Measurements from ENCODE around the gene HESX1. TPM values are rescaled to one million over a fixed set of nuclear protein-coding genes. Genes with fewer than 3 reads are reported as not detected.

Gene HESX1
- total and polyA plus RNA-seq, 2 of the 8 experiments (the other 6 are each of a cell fraction or from before 2014, with no cell fraction given), result 7.1 to 12.0 TPM

DNA sequence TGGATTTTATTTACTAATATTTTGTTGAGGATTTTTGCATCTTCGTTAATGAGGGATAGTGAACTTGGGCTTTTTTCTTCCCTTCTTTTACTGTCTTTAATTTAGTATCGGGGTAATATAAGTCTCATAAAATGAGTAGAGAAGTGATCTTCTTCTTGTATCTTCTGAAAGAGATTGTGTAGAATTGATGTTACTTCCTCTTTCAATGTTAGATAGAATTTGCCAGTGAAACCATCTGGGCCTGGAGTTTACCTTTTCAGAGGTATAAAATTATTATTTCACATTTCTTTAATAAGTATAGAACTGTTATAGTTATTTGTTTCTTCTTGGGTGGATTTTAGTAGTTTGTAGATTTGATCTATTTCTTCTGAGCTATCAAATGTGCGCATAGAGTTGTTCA lies 7.8 kb downstream of the HESX1 start:
- no peak overlapping the region for H4K91ac ChIP-seq (replicated peaks; ENCODE audit: insufficient read length, low read length)
- no peak overlapping the region for H3K27ac ChIP-seq (ENCODE audit: low read depth, low read length)
- no peak overlapping the region for H3K4me2 ChIP-seq (ENCODE audit: insufficient read depth in 1 of 2, low read depth in 2 of 2, low read length in 2 of 2)
- no peak overlapping the region for H2AFZ ChIP-seq (ENCODE audit: low read length)
- POLR2A ChIA-PET (ENCODE audit: partially characterized antibody), result no interaction called here
- H2BK120ac ChIP-seq (replicated peaks; ENCODE audit: low read depth, low read length), result no peak overlapping the region
- no peak overlapping the region for H3K4me3 ChIP-seq (ENCODE audit: extremely low read depth in 1 of 4, insufficient read depth in 2 of 4, low read depth in 3 of 4, low read length in 4 of 4)
- no peak overlapping the region for H2AK5ac ChIP-seq (ENCODE audit: low read depth, low read length)
- H3K9me3 ChIP-seq (ENCODE audit: insufficient read depth in 2 of 2, low read depth in 1 of 2, low read length in 1 of 2), result no peaks in the 10 kb centered on the region
- H3K79me2 ChIP-seq (ENCODE audit: control insufficient read depth in 1 of 2, insufficient read depth in 2 of 2, low read length in 2 of 2), result no peaks in the 10 kb centered on the region
- H3K27me3 ChIP-seq (replicated peaks in 1 of 4; ENCODE audit: control insufficient read depth in 3 of 4, extremely low read depth in 1 of 4, insufficient read depth in 3 of 4, low read length in 3 of 4), result no peaks in the 10 kb centered on the region
- no peaks in the 10 kb centered on the region for H3K79me1 ChIP-seq (ENCODE audit: low read depth, low read length)
- no peaks in the 10 kb centered on the region for H3K36me3 ChIP-seq (ENCODE audit: control insufficient read depth in 2 of 4, insufficient read depth in 4 of 4, low read length in 3 of 4)
- DNase-seq (ENCODE audit: low read depth in 1 of 2, low spot score in 2 of 2) (no peak), FAIRE-seq (no peak)
- no peak overlapping the region for H3K9ac ChIP-seq (replicated peaks in 1 of 4; ENCODE audit: extremely low read depth in 1 of 4, low read depth in 3 of 4, low read length in 3 of 4)
- H2BK15ac ChIP-seq (ENCODE audit: low read length), result no peak overlapping the region
- no peak overlapping the region for H4K8ac ChIP-seq (ENCODE audit: extremely low read depth, insufficient read depth, low read length)
- no peak overlapping the region for H2BK20ac ChIP-seq (ENCODE audit: low read length)
- no peak overlapping the region for H2BK12ac ChIP-seq (ENCODE audit: low read depth, low read length)
- H4K20me1 ChIP-seq (replicated peaks in 1 of 2; ENCODE audit: control insufficient read depth in 1 of 2, insufficient read depth in 2 of 2, low read length in 2 of 2), result no peaks in the 10 kb centered on the region
- no peak overlapping the region for H3K56ac ChIP-seq (replicated peaks; ENCODE audit: insufficient read length, low read depth, low read length)
- H3K4ac ChIP-seq (replicated peaks; ENCODE audit: insufficient read length, low read depth, low read length), result no peak overlapping the region
- no peak overlapping the region for H3K18ac ChIP-seq (ENCODE audit: extremely low read depth, low read length)
- no peak overlapping the region for H3K14ac ChIP-seq (ENCODE audit: insufficient read length)
- H3K23me2 ChIP-seq (ENCODE audit: low read depth, low read length), result no peaks in the 10 kb centered on the region
- H3K23ac ChIP-seq (ENCODE audit: insufficient read length), result no peak overlapping the region
- no peak overlapping the region for H2BK5ac ChIP-seq (ENCODE audit: low read depth, low read length)
- WGBS, 2 experiments (ENCODE audit: extremely low coverage in 1 of 2, insufficient coverage in 1 of 2, insufficient read length in 1 of 2, insufficient replicate concordance in 2 of 2, low coverage in 1 of 2, low lambda C conversion rate in 2 of 2, missing lambda C conversion rate in 1 of 2), result 91% methylated on average over 3 of the region's 3 CpGs; no CpG with 5 or more reads in 1 of the 2 experiments
- CTCF ChIA-PET (ENCODE audit: partially characterized antibody), result interaction anchor here (0.6 to 6.5 kb wide), 5 partner anchors 13 to 95 kb away, joined by 3 to 34 read pairs (median 9); no protein-coding TSS in a partner anchor
- H4K5ac ChIP-seq (ENCODE audit: insufficient read length, low read depth, low read length), result no peak overlapping the region
- no peaks in the 10 kb centered on the region; a peak in 1 of 7 replicates for H3K4me1 ChIP-seq (replicated peaks in 1 of 4; ENCODE audit: control insufficient read depth in 3 of 4, insufficient read depth in 4 of 4, low read length in 3 of 4)
- TF ChIP-seq SRF (IDR thresholded peaks at IDR 0.05; ENCODE audit: low read depth, low read length) (no peak), SP1 (IDR thresholded peaks at IDR 0.05; ENCODE audit: low read depth, low read length) (no peak), CHD1 (IDR thresholded peaks at IDR 0.05; ENCODE audit: low read depth, low read length) (no peak), SUZ12 (IDR thresholded peaks at IDR 0.05; ENCODE audit: low read length) (no peak), KDM5A (IDR thresholded peaks at IDR 0.05; ENCODE audit: low read length) (no peak)
- TF ChIP-seq, protein P1, sequence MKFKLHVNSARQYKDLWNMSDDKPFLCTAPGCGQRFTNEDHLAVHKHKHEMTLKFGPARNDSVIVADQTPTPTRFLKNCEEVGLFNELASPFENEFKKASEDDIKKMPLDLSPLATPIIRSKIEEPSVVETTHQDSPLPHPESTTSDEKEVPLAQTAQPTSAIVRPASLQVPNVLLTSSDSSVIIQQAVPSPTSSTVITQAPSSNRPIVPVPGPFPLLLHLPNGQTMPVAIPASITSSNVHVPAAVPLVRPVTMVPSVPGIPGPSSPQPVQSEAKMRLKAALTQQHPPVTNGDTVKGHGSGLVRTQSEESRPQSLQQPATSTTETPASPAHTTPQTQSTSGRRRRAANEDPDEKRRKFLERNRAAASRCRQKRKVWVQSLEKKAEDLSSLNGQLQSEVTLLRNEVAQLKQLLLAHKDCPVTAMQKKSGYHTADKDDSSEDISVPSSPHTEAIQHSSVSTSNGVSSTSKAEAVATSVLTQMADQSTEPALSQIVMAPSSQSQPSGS (IDR thresholded peaks at IDR 0.05; ENCODE audit: low read length), result no peak
- TF ChIP-seq, protein P2, sequence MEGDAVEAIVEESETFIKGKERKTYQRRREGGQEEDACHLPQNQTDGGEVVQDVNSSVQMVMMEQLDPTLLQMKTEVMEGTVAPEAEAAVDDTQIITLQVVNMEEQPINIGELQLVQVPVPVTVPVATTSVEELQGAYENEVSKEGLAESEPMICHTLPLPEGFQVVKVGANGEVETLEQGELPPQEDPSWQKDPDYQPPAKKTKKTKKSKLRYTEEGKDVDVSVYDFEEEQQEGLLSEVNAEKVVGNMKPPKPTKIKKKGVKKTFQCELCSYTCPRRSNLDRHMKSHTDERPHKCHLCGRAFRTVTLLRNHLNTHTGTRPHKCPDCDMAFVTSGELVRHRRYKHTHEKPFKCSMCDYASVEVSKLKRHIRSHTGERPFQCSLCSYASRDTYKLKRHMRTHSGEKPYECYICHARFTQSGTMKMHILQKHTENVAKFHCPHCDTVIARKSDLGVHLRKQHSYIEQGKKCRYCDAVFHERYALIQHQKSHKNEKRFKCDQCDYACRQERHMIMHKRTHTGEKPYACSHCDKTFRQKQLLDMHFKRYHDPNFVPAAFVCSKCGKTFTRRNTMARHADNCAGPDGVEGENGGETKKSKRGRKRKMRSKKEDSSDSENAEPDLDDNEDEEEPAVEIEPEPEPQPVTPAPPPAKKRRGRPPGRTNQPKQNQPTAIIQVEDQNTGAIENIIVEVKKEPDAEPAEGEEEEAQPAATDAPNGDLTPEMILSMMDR (IDR thresholded peaks at IDR 0.05; ENCODE audit: control extremely low read depth in 1 of 3, insufficient read depth in 1 of 3, low read depth in 1 of 3, low read length in 3 of 3), result no peak

Measured in H1 (cell line).